Measurements from ENCODE around the gene ERGIC3.

- TF ChIP-seq CTCF (conservative IDR thresholded peaks at IDR 0.05 in 1 of 2, IDR thresholded peaks at IDR 0.05 in 1 of 2; ENCODE audit: extremely low read depth in 1 of 2, insufficient read depth in 1 of 2, low read depth in 1 of 2, low read length in 2 of 2) (no peak), EZH2 (IDR thresholded peaks at IDR 0.05; ENCODE audit: borderline replicate concordance, low read length) (no peak)
Observed at GRCh38 chr20:35576816-35577215, 34.9 kb downstream of the ERGIC3 start.
